PFSK-1 (cell line): ENCODE data around the gene AHI1.

Experiments
- FOXP2 ChIP-seq: optimal IDR thresholded peaks from 2 replicates; pipeline ENCODE3; 2011; ENCODE audit warnings: borderline replicate concordance, control low read depth, inconsistent platforms; ENCODE audit not compliant: insufficient read depth; ENCODE audit errors: extremely low read length, extremely low read depth
- POLR2AphosphoS5 ChIP-seq: IDR thresholded peaks from 2 replicates; pipeline ENCODE4 v1.6.1; 2012; ENCODE audit warnings: low read depth, mild to moderate bottlenecking, control low read depth, low read length, moderate library complexity
- REST ChIP-seq, 2 experiments: IDR thresholded peaks; 2 replicates each; pipeline versions ENCODE4 v1.6.1 to v1.8.0; 2011 to 2012; ENCODE audit warnings: low read depth in 2 of 2, low read length in 2 of 2, control low read depth in 1 of 2, inconsistent platforms in 1 of 2, mild to moderate bottlenecking in 1 of 2, moderate library complexity in 1 of 2; ENCODE audit not compliant: insufficient read depth in 1 of 2
- SIN3A ChIP-seq: IDR thresholded peaks from 2 replicates; pipeline ENCODE4 v1.6.1; 2012; ENCODE audit warnings: mild to moderate bottlenecking, low read length, moderate library complexity, borderline replicate concordance; ENCODE audit not compliant: insufficient read depth
- TAF1 ChIP-seq: IDR thresholded peaks from 2 replicates; pipeline ENCODE4 v1.6.1; 2012; ENCODE audit warnings: low read length, control low read depth, borderline replicate concordance; ENCODE audit not compliant: insufficient read depth

- no peak for TF ChIP-seq SIN3A
- TF ChIP-seq POLR2AphosphoS5: no peak
- TF ChIP-seq TAF1: no peak
- no peak for TF ChIP-seq REST (IDR thresholded peaks at IDR 0.05; ENCODE audit: insufficient read depth in 1 of 2, low read depth in 2 of 2, low read length in 2 of 2)
- TF ChIP-seq FOXP2: no peak
Measured at GRCh38 chr6:135517527-135517926, 20.0 kb upstream of the AHI1 start.
